GM12873 (cell line): ENCODE results near the gene TMEM63B.

ENCODE experiments used
- CTCF ChIP-seq: IDR thresholded peaks from 2 replicates; pipeline ENCODE4 v1.5.1; 2012; ENCODE audit warnings: low read depth, mild to moderate bottlenecking, moderate library complexity, low read length, control low read depth; ENCODE audit not compliant: insufficient read depth; ENCODE audit errors: missing control alignments

Gene TMEM63B

DNA sequence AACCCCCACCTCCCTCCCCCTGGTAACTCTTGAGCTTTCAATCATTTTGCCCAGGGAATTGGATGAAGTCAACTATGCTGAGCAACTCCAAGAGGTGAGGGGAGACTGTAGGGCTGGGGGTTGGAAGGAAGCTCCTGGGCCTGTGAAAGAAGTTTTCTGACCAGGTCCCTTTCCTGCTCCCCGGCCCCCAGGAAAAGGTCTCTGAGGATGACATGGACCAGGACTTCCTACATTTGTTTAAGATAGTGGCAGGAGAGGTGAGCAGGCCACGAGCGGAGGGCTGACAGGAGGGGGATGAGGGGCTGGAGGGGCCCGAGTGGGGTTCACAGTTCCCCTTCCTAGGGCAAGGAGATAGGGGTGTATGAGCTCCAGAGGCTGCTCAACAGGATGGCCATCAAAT is 53.1 kb downstream of the TMEM63B start:
- TF ChIP-seq CTCF: no peak

DNA sequence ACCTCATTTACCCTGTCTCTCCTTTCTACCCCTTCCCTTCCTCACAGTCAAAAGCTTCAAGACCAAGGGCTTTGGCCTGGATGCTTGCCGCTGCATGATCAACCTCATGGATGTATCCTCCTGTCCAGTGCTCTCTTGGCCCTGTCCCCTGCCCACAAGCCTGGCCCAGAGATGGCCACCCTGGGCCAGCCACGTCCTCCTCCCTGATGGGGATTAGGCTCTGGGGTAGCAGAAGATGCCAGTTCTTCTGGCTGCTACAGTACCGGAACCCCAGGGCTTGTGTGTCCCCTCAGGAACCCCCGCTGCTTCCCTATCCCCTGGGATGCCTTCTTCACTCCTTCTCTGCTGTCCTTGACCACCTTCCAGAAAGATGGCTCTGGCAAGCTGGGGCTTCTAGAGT is 53.5 kb downstream of the TMEM63B start:
- TF ChIP-seq CTCF: no peak

GRCh38 chr6:44182911-44183390 is 55.6 kb downstream of the TMEM63B start:
- TF ChIP-seq CTCF: no peak

DNA sequence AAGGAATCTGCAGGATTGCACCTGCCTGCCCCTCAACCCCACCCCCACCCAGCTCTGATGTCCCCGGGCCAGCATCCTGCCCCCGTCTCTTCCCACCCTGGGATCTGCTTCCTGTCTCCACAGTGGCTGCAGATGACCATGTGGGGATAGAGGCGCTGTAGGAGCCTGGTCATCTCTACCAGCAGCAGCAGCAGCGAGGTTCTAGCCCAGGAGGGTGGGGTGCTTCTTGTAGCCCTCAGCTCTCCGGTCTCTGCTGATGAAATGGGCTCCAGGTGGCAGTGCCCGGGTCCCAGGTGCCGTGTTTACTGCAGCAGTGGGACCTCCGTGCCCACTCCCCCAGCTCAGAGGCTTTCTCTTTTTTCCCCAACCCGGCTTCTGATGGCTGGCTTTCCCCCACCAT is 56.4 kb downstream of the TMEM63B start:
- TF ChIP-seq CTCF: no peak

GRCh38 chr6:44185953-44186634 is 58.7 kb downstream of the TMEM63B start:
- no peak for TF ChIP-seq CTCF

- no peak for TF ChIP-seq CTCF
Measured at GRCh38 chr6:44186635-44187025, 59.3 kb downstream of the TMEM63B start.

- no peak for TF ChIP-seq CTCF
Measured at GRCh38 chr6:44188819-44189218, 61.5 kb downstream of the TMEM63B start.
